HEK293T (cell line): ENCODE data around the gene JMJD7.

Source experiments
- CTCF ChIA-PET: fragments of 350-600 bp; formaldehyde crosslinking; extraction: SDS; loops from one replicate; lab custom pipeline; 2021; ENCODE audit warnings: antibody characterized with exemption, inconsistent platforms; lab: Yijun Ruan, JAX
- POLR2A ChIA-PET: fragments of 350-600 bp; formaldehyde crosslinking; extraction: SDS; loops from one replicate; lab custom pipeline; 2020; ENCODE audit warnings: antibody characterized with exemption, inconsistent platforms; lab: Yijun Ruan, JAX
- DNase-seq: peaks from one replicate; pipeline ENCODE4 v3.0.0; 2012; ENCODE audit warnings: mixed read lengths; ENCODE audit errors: extremely low spot score
- ARNT ChIP-seq: fragments of 450-650 bp; IDR thresholded peaks from 2 replicates; pipeline ENCODE4 v1.6.1; 2017; ENCODE audit warnings: mild to moderate bottlenecking
- BHLHE40 ChIP-seq: fragments of 450-650 bp; IDR thresholded peaks from 2 replicates; pipeline ENCODE4 v1.6.1; 2016; ENCODE audit warnings: mild to moderate bottlenecking, moderate library complexity, borderline replicate concordance
- CTBP1 ChIP-seq: fragments of 450-650 bp; IDR thresholded peaks from 2 replicates; pipeline ENCODE4 v1.6.1; 2016; ENCODE audit warnings: borderline replicate concordance
- ELF4 ChIP-seq: fragments of 450-650 bp; IDR thresholded peaks from 2 replicates; pipeline ENCODE4 v1.6.1; 2017; ENCODE audit warnings: antibody characterized with exemption
- FOXA1 ChIP-seq: fragments of 450-650 bp; IDR thresholded peaks from 2 replicates; pipeline ENCODE4 v1.6.1; 2016; ENCODE audit warnings: mild to moderate bottlenecking
- FOXK2 ChIP-seq: fragments of 450-650 bp; IDR thresholded peaks from 2 replicates; pipeline ENCODE4 v1.6.1; 2016; ENCODE audit warnings: mild to moderate bottlenecking
- FOXM1 ChIP-seq: fragments of 450-650 bp; IDR thresholded peaks from 2 replicates; pipeline ENCODE4 v1.6.1; 2017; ENCODE audit warnings: mild to moderate bottlenecking, borderline replicate concordance
- HDGF ChIP-seq: fragments of 450-650 bp; IDR thresholded peaks from 2 replicates; pipeline ENCODE4 v1.6.1; 2017; ENCODE audit warnings: antibody characterized with exemption, borderline replicate concordance
- L3MBTL2 ChIP-seq: fragments of 450-650 bp; conservative IDR thresholded peaks from 2 replicates; pipeline ENCODE4 v1.6.1; 2016; ENCODE audit warnings: mild to moderate bottlenecking
- LEF1 ChIP-seq: fragments of 450-650 bp; IDR thresholded peaks from 2 replicates; pipeline ENCODE4 v1.6.1; 2017; ENCODE audit warnings: mild to moderate bottlenecking, borderline replicate concordance
- NFRKB ChIP-seq: fragments of 450-650 bp; IDR thresholded peaks from 2 replicates; pipeline ENCODE4 v1.6.1; 2016; ENCODE audit warnings: mild to moderate bottlenecking, moderate library complexity
- SP1 ChIP-seq: fragments of 450-650 bp; IDR thresholded peaks from 2 replicates; pipeline ENCODE4 v1.6.1; 2017
- SUZ12 ChIP-seq: fragments of 450-650 bp; IDR thresholded peaks from 2 replicates; pipeline ENCODE4 v1.6.1; 2016; ENCODE audit warnings: mild to moderate bottlenecking
- TARDBP ChIP-seq: fragments of 450-650 bp; IDR thresholded peaks from 2 replicates; pipeline ENCODE4 v1.6.1; 2016
- ZNF384 ChIP-seq: fragments of 450-650 bp; IDR thresholded peaks from 2 replicates; pipeline ENCODE4 v1.6.1; 2016
- TF ChIP-seq, protein P1 (sequence below): fragments of 450-650 bp; IDR thresholded peaks from 2 replicates; pipeline ENCODE4 v1.6.1; 2016

Gene JMJD7

DNA sequence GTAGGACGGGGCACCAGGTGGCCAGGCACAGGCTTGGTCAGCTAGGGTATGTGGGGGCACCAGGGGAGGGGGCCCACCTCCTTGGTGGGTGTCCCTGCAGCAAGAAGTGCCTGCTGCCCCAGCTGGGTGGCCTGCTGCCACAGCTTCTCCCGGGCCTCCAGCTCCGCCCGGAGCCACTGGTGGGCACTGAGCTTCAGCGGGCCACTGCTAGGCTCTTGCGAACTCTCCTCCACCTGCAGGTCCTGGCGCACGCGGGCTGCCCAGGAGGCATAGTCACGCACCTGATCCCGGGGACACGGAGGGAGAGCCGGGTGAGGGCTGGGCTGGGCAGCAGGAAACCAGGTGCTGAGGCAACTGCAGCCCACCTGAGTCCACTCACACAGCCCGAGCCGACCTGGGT is 40.4 kb downstream of the JMJD7 start:
- ChIA-PET POLR2A (no interaction called here), CTCF (no interaction called here)
- TF ChIP-seq L3MBTL2 (no peak), ELF4 (no peak), ARNT (no peak), TARDBP (no peak), HDGF (no peak), FOXK2 (no peak), ZNF384 (no peak), BHLHE40 (no peak), FOXA1 (no peak), SP1 (no peak), LEF1 (no peak), SUZ12 (no peak), CTBP1 (no peak), FOXM1 (no peak), NFRKB (no peak)
- TF ChIP-seq, protein P1, sequence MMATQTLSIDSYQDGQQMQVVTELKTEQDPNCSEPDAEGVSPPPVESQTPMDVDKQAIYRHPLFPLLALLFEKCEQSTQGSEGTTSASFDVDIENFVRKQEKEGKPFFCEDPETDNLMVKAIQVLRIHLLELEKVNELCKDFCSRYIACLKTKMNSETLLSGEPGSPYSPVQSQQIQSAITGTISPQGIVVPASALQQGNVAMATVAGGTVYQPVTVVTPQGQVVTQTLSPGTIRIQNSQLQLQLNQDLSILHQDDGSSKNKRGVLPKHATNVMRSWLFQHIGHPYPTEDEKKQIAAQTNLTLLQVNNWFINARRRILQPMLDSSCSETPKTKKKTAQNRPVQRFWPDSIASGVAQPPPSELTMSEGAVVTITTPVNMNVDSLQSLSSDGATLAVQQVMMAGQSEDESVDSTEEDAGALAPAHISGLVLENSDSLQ: no peak
- no peak for DNase-seq

DNA sequence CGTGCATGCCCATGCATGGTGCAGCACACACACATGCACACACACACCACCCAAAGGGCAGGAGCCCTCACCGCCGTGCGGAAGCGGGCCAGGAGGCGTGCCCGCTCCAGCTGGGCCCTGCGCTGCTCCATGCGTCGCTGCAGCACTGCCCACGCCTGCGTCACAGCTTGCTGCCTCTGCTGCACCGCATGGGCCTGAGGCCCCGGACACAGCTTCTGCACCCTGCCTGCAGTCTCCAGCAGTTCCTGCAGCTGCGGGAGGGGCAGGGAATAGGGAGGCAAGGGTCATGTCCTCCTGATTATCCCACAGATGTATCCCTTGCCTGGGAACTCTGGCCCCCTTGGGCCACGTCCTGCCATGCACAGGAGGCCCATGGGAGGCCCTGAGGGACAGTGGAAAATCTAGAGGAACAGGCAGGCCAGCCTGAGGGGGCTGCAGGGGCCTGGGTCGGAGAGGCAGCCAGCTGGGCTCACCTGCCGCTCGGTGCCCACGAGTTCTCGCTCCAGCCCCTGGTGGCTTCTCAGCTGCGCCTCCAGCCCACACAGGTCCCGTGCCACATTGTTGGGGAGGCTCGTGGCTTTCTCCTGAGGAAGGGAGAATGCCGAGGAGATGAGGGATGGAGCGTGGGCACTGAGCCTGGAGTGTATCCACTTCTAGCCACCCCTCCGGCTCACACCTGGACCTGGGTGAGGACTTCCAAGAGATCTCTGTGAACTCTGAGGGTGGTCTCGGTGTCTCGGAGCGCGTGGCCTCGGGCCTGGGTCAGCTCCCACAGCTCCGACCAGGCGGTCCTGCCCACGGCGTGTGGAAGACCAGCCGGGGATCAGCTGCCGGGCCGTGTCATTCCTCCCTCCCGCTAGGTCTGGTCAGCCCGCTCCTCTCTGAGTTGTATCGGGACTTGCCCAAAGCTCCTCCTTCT is 42.1 kb downstream of the JMJD7 start:
- CTCF ChIA-PET: no interaction called here
- no peak for TF ChIP-seq ELF4
- no peak for TF ChIP-seq SUZ12
- no peak for TF ChIP-seq L3MBTL2
- TF ChIP-seq SP1: no peak
- no peak for TF ChIP-seq NFRKB
- TF ChIP-seq TARDBP: no peak
- TF ChIP-seq FOXK2: no peak
- POLR2A ChIA-PET: interaction anchor here (0.6 to 0.9 kb wide), 2 partner anchors 19 to 32 kb away, joined by 3 read pairs; no protein-coding TSS in a partner anchor
- DNase-seq: no peak

DNA sequence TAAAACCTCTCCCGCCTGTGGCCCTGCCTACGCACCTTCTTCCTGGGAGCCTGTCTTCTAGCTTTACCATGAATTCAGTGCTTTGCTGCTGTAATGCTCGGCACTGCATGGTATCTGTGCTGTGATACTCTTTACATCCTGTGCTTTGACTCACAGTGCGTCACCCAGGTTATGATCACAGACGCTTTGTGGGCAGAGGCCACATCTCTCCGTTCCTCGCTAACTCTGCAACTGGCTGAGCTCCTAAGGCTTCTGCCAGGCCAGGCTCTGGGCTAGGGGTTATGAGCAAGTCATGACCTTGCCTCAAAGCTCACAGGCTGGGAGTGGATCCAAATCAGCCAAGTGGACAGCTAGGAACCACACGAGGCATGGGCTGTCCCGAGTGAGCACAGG is 42.8 kb downstream of the JMJD7 start:
- DNase-seq: no peak
- POLR2A ChIA-PET: interaction anchor here (0.6 kb wide), 1 partner anchor 33 kb away, joined by 3 read pairs; no protein-coding TSS in a partner anchor
- CTCF ChIA-PET: interaction anchor here (1.0 kb wide), 1 partner anchor 313 kb away, joined by 3 read pairs; no protein-coding TSS in a partner anchor
- TF ChIP-seq BHLHE40 (no peak), HDGF (no peak), SUZ12 (no peak), NFRKB (no peak), L3MBTL2 (no peak), FOXA1 (no peak), FOXM1 (no peak), ARNT (no peak), ELF4 (no peak), SP1 (no peak), TARDBP (no peak), CTBP1 (no peak), LEF1 (no peak), FOXK2 (no peak), ZNF384 (no peak)
- TF ChIP-seq, protein P1: no peak

DNA sequence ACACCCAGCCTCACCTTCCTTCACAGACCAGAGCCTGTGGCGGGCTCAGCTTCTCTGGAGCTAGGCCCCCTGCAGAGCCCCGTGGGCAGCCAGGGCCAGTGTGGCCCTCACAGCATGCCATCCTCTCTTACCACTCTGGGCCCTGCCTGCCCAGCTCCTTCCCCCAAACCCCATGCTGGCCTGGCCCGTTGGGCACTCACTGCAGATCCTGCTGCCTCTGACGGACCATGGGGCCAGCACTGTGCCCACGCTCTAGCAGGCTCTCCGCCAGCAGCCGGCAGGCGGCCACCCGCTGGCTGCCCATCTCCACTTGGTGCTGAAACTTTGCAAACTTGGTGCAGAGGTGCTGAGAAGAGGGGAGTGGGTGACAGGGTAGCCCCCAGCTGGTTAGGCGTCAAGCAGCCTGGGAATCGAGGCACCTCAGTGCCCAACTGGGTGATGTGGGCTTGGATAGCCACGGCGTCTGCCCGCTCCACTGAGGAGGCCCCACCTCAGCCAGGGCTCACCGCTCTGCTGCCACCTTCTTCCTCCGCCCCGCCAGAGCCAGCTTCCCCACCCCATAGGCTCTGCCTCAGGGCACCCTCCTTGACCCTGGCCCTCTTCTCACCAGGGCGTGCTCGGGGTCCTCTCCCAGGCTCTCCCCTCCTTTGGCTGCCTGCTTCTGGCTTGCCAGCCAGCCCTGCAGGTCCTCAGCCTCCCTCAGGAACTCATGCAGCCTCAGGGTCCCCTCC is 43.4 kb downstream of the JMJD7 start:
- CTCF ChIA-PET: interaction anchor here (1.0 kb wide), 1 partner anchor 313 kb away, joined by 3 read pairs; no protein-coding TSS in a partner anchor
- TF ChIP-seq ZNF384 (no peak), LEF1 (no peak), FOXA1 (no peak), ARNT (no peak)
- TF ChIP-seq, protein P1: no peak
- no peak for DNase-seq
- POLR2A ChIA-PET: no interaction called here

DNA sequence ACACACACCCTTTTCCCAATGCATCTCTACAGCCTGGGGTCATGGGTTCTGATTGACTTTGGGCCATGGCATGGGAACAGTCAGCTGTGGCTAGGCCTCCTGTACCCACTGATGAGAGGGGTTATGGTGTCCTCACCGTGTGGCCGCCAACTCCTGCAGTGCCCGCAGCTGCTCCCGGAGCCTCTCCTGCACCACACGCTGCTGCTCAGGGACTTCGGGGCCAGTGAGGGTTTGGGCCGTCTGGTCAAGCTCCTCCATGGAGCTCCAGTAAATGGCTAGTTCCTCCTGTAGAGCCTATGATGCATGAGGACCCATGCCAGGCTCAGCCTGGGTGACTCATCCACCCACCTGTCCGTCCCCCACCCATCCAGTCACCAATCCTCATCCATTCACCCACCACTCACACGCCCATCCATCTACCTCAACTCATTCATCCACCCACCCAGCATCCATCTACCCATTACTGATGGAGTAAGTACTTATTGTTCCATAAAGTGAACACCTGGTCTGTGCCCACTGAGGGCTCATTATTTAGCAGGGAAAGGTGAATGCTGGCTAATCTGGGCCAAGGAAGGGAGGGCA is 44.4 kb downstream of the JMJD7 start:
- CTCF ChIA-PET: no interaction called here
- no peak for DNase-seq
- no peak for TF ChIP-seq ARNT
- POLR2A ChIA-PET: no interaction called here

DNA sequence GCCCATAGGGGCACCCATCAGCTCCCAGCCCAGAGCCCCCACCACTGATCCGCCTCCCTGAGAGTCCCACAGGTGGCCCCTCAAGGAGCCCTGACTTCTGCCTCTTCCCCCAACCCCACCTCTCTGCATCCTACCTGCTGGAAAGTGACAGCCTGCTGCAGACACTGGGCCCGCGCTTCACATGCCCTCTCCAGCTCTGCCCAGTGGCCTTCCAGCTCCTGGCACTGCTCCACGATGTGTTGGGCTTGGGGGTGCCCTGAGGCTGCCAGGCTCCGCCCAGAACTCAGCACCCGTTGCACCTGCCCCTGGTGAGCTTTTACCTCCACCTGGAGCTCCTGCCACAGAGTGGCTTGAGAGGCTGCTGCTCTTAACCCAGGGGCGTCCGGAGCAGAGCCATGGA is 45.8 kb downstream of the JMJD7 start:
- ChIA-PET POLR2A (no interaction called here), CTCF (no interaction called here)
- TF ChIP-seq BHLHE40: no peak
- no peak for TF ChIP-seq FOXM1
- no peak for TF ChIP-seq SP1
- no peak for TF ChIP-seq FOXA1
- TF ChIP-seq SUZ12: no peak
- no peak for TF ChIP-seq L3MBTL2
- TF ChIP-seq NFRKB: no peak
- no peak for DNase-seq
